Fibroblast of upper back skin (primary cell): ENCODE results near the gene POU2F2.
"Not testable (repeated sequence)": the region's sequence is repeated elsewhere in the genome, so short reads cannot be mapped to it uniquely, and the experiment has no call there.

Source experiments
- DNase-seq: peaks from one replicate; pipeline ENCODE4 v3.0.0-alpha.2; 2013

Gene POU2F2

GRCh38 chr19:42053037-42053935 is 79.0 kb downstream of the POU2F2 start:
- DNase-seq: no peak

GRCh38 chr19:42052241-42052863 is 79.9 kb downstream of the POU2F2 start:
- no peak for DNase-seq

- no peak for DNase-seq
Measured at GRCh38 chr19:42051166-42052115, 80.8 kb downstream of the POU2F2 start.

- DNase-seq: no peak
Measured at GRCh38 chr19:42048992-42049391, 83.3 kb downstream of the POU2F2 start.

- DNase-seq: no peak
Measured at GRCh38 chr19:42045575-42045974, 86.7 kb downstream of the POU2F2 start.

- DNase-seq: no peak
Measured at GRCh38 chr19:42042455-42043170, 89.6 kb downstream of the POU2F2 start.

- not testable (repeated sequence) for DNase-seq
Measured at GRCh38 chr19:42040491-42040890, 91.8 kb downstream of the POU2F2 start.

GRCh38 chr19:42040031-42040430 is 92.2 kb downstream of the POU2F2 start:
- DNase-seq: no peak

- DNase-seq: no peak
Measured at GRCh38 chr19:42038666-42039065, 93.6 kb downstream of the POU2F2 start.

- no peak for DNase-seq
Measured at GRCh38 chr19:42037649-42038048, 94.6 kb downstream of the POU2F2 start.
